Activated CD4-positive, alpha-beta memory T cell treated with anti-CD3 and anti-CD28 coated beads for 36 hours (primary cell): ENCODE measurements around the gene MMUT. TPM values are rescaled to one million over a fixed set of nuclear protein-coding genes. Genes with fewer than 3 reads are reported as not detected.
A peak's percentile ranks its signal among the peaks of the same experiment; 100 is the strongest.
"Not testable (repeated sequence)": the region's sequence is repeated elsewhere in the genome, so short reads cannot be mapped to it uniquely, and the experiment has no call there.

Experiments
- CTCF ChIA-PET: fragments of 350-600 bp; sonication (Branson Sonifier 250); formaldehyde crosslinking; loops from one replicate; lab custom pipeline; 2021; ENCODE audit warnings: antibody characterized with exemption, inconsistent platforms; lab: Charles Lee
- POLR2A ChIA-PET: fragments of 350-600 bp; sonication (Branson Sonifier 250); formaldehyde crosslinking; loops from one replicate; lab custom pipeline; 2021; ENCODE audit warnings: antibody characterized with exemption; lab: Charles Lee
- DNase-seq: peaks from one replicate; pipeline ENCODE4 v3.0.0-alpha.2; 2020
- H3K27ac Mint-ChIP-seq: one replicate; pipeline ENCODE4 v1.8.0; 2021; ENCODE audit warnings: mixed read lengths
- H3K27me3 Mint-ChIP-seq: one replicate; pipeline ENCODE4 v1.8.0; 2021; ENCODE audit warnings: mixed read lengths
- H3K36me3 Mint-ChIP-seq: one replicate; pipeline ENCODE4 v1.8.0; 2021; ENCODE audit warnings: mixed read lengths
- H3K4me1 Mint-ChIP-seq: one replicate; pipeline ENCODE4 v1.8.0; 2021; ENCODE audit warnings: low read depth, mixed read lengths
- H3K4me3 Mint-ChIP-seq: one replicate; pipeline ENCODE4 v1.8.0; 2021; ENCODE audit warnings: mild to moderate bottlenecking, mixed read lengths
- H3K9me3 Mint-ChIP-seq: one replicate; pipeline ENCODE4 v1.8.0; 2021; ENCODE audit warnings: mixed read lengths
- intact Hi-C: fragments of 100-400 bp; cut with micrococcal nuclease; formaldehyde crosslinking; loops from one replicate; pipeline ENCODE4 v1.15.1; 2023
- total RNA-seq, 2 experiments: library from RNA; stranded (reverse); gene quantifications; one replicate each; pipeline ENCODE4 v1.2.3, GENCODE V29; 2021

Gene MMUT
- total RNA-seq, 2 experiments from 2014 or later, result 16.9 to 18.1 TPM

- H3K27me3 Mint-ChIP-seq, result peaks cover 3% of the 10 kb centered on the region
- intact Hi-C loops, result no loop called here
- H3K9me3 Mint-ChIP-seq, result no peaks in the 10 kb centered on the region
- H3K27ac Mint-ChIP-seq, result no peak overlapping the region
- CTCF ChIA-PET, result no interaction called here
- H3K4me3 Mint-ChIP-seq, result no peak overlapping the region
- H3K36me3 Mint-ChIP-seq, result no peaks in the 10 kb centered on the region
- no peaks in the 10 kb centered on the region for H3K4me1 Mint-ChIP-seq
- DNase-seq, result no peak
- POLR2A ChIA-PET, result no interaction called here
These were observed 47.7 kb downstream of the MMUT start for GRCh38 chr6:49415358-49415757.

DNA sequence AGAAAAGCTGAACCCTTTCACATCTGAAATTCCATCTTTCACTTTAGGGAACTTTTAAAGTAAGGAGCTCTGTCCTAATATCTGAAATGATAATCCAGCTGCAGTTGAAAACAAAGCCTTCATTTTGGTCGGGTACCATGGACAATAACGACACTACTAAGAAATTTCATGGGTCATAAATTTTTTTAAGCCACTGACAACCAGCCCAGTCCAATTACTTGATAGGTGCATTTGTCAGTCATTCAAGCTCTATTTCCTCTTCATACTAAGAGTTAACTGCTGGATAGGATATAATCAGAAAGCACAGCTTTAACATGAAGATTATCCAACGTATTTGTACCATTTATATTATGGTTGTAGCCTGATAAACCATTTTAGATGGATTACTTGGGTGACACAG is 52.5 kb downstream of the MMUT start:
- Mint-ChIP-seq H3K36me3 (no peaks in the 10 kb centered on the region), H3K9me3 (no peaks in the 10 kb centered on the region), H3K4me3 (no peak overlapping the region), H3K27me3 (peaks cover 5% of the 10 kb centered on the region), H3K4me1 (no peaks in the 10 kb centered on the region), H3K27ac (no peak overlapping the region)
- POLR2A ChIA-PET, result no interaction called here
- intact Hi-C loops, result loop anchor here (1.0 kb wide), 1 partner anchor 1622 kb away; no protein-coding TSS in a partner anchor
- DNase-seq, result no peak
- CTCF ChIA-PET, result interaction anchor here (0.7 to 2.9 kb wide), 18 partner anchors 9 to 1779 kb away, joined by 3 to 34 read pairs (median 3); no protein-coding TSS in a partner anchor

- peak; percentile 70 for DNase-seq
- Mint-ChIP-seq H3K9me3 (no peaks in the 10 kb centered on the region), H3K4me3 (no peak overlapping the region), H3K27ac (no peak overlapping the region), H3K4me1 (no peaks in the 10 kb centered on the region), H3K27me3 (peaks cover 5% of the 10 kb centered on the region), H3K36me3 (no peaks in the 10 kb centered on the region)
- intact Hi-C loops, result loop anchor here (1.0 kb wide), 1 partner anchor 1622 kb away; no protein-coding TSS in a partner anchor
- POLR2A ChIA-PET, result no interaction called here
- CTCF ChIA-PET, result interaction anchor here (0.7 to 2.9 kb wide), 20 partner anchors 8 to 1779 kb away, joined by 3 to 34 read pairs (median 4); no protein-coding TSS in a partner anchor
These were observed 53.0 kb downstream of the MMUT start for GRCh38 chr6:49409951-49410542.

DNA sequence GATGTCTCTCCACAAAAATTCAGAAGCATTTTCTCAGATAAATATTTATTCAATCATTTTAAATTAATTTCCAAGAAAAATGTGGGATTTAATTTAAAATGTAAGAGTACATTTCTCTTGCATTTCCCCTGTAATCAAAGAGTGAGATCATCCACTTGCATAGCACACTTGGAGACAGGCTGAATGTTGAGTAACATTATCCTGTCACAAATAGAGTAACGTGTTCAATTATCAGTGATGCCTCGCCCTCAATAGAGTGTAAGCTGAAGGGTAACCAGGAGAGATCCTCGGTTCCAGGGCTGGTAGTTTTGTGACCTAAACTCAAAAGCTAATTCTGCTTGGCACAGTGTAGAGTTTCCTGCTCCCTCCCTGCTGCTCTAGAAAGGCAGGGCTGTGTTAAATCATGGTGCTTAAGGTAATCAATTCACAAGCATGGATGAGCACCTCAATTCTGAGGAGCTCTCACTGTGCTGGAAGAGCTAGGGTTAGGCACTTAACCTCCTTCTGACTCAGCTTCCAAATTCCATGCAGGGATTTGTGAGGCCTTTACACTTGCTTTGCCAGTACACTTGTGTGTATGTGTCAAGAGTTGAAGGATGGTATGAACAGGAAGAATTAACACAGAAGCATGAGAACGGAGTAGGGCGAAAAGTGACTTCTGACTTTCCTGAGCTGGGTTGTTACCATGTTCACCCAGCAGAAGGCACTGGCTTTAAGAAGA is 56.6 kb downstream of the MMUT start:
- CTCF ChIA-PET, result no interaction called here
- DNase-seq, result no peak
- Mint-ChIP-seq H3K27ac (no peak overlapping the region), H3K4me1 (no peaks in the 10 kb centered on the region), H3K27me3 (peaks cover 8% of the 10 kb centered on the region), H3K36me3 (no peaks in the 10 kb centered on the region), H3K9me3 (no peaks in the 10 kb centered on the region), H3K4me3 (no peak overlapping the region)
- POLR2A ChIA-PET, result no interaction called here
- intact Hi-C loops, result no loop called here

- ChIA-PET CTCF (interaction anchor here (1.6 kb wide), 1 partner anchor 9 kb away, joined by 5 read pairs; no protein-coding TSS in a partner anchor), POLR2A (no interaction called here)
- no peak for DNase-seq
- intact Hi-C loops, result no loop called here
- H3K27me3 Mint-ChIP-seq, result peaks cover 16% of the 10 kb centered on the region
- no peaks in the 10 kb centered on the region for H3K4me1 Mint-ChIP-seq
- H3K36me3 Mint-ChIP-seq, result no peaks in the 10 kb centered on the region
- H3K4me3 Mint-ChIP-seq, result no peak overlapping the region
- H3K9me3 Mint-ChIP-seq, result no peaks in the 10 kb centered on the region
- no peak overlapping the region for H3K27ac Mint-ChIP-seq
These were observed 62.0 kb downstream of the MMUT start for GRCh38 chr6:49401063-49401462.

- H3K4me1 Mint-ChIP-seq, DNase-seq, H3K9me3 Mint-ChIP-seq, intact Hi-C loops, H3K27me3 Mint-ChIP-seq, POLR2A ChIA-PET, H3K27ac Mint-ChIP-seq, H3K36me3 Mint-ChIP-seq, H3K4me3 Mint-ChIP-seq: not testable (repeated sequence)
- CTCF ChIA-PET, result interaction anchor here (1.1 kb wide), 1 partner anchor 23 kb away, joined by 3 read pairs; no protein-coding TSS in a partner anchor
These were observed 76.2 kb downstream of the MMUT start for GRCh38 chr6:49386667-49387508.

GRCh38 chr6:49384904-49385303 is 78.1 kb downstream of the MMUT start:
- ChIA-PET POLR2A (no interaction called here), CTCF (no interaction called here)
- H3K4me1 Mint-ChIP-seq, result no peaks in the 10 kb centered on the region
- intact Hi-C loops, result no loop called here
- peaks cover 4% of the 10 kb centered on the region for H3K27me3 Mint-ChIP-seq
- H3K36me3 Mint-ChIP-seq, result no peaks in the 10 kb centered on the region
- H3K4me3 Mint-ChIP-seq, result no peak overlapping the region
- no peak for DNase-seq
- no peak overlapping the region for H3K27ac Mint-ChIP-seq
- no peaks in the 10 kb centered on the region for H3K9me3 Mint-ChIP-seq

Other genes starting within 250 kb of the MMUT start
- gene CENPQ, start 117 bp upstream of the MMUT start, total RNA-seq, result 10 to 100 TPM; 20.5 to 21.4 TPM
- not detected for gene GLYATL3, start 36.7 kb upstream of the MMUT start, total RNA-seq
- gene C6orf141, start 87.4 kb upstream of the MMUT start, total RNA-seq, result 1 to 10 TPM in 1 of 2 experiments, under 1 TPM in 1; 0.86 to 1.0 TPM
- gene RHAG, start 173.6 kb upstream of the MMUT start, total RNA-seq, result not detected